ENCODE data around the gene AMIGO3.

Gene AMIGO3

DNA sequence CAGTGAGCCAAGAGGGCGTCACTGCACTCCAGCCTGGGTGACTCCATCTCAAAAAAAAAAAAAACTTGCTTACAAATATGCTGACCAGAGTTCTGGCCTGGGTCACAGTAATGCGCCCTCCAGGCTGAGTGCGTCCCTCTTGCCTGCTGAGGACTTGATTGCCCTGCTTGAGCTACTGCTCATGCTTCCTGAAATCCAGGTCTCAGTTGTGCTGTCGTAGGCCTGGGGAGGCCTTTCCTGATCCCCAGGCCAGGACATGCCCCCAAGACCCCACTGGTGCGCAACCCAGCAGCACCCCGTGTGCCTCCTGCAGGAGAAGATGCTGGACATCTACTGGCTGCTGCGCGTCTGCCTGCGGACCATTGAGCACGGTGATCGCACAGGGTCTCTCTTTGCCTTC is 7.3 kb downstream of the AMIGO3 start:
- TF ChIP-seq, protein P1, sequence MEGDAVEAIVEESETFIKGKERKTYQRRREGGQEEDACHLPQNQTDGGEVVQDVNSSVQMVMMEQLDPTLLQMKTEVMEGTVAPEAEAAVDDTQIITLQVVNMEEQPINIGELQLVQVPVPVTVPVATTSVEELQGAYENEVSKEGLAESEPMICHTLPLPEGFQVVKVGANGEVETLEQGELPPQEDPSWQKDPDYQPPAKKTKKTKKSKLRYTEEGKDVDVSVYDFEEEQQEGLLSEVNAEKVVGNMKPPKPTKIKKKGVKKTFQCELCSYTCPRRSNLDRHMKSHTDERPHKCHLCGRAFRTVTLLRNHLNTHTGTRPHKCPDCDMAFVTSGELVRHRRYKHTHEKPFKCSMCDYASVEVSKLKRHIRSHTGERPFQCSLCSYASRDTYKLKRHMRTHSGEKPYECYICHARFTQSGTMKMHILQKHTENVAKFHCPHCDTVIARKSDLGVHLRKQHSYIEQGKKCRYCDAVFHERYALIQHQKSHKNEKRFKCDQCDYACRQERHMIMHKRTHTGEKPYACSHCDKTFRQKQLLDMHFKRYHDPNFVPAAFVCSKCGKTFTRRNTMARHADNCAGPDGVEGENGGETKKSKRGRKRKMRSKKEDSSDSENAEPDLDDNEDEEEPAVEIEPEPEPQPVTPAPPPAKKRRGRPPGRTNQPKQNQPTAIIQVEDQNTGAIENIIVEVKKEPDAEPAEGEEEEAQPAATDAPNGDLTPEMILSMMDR (conservative IDR thresholded peaks at IDR 0.05; ENCODE audit: low read depth, low read length): no peak

DNA sequence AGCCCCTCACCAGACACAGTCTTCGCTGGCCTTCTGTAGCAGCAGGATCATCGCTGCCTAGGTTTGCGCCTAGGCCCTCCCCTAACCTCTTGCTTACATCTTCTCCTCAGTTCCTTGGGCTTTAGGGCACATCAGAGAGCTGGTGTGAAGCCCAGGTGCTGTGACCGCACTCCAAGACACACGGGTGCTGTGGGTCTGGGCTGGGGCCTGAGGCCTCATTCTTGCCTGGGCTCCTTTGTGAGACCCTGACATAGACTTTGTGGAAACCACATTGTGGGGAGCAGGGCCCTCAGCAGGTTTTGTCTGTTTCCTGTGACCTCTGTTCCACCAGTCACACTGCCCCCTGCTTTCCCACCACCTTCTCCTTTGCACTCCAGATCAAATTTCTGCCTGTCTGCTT is 8.0 kb downstream of the AMIGO3 start:
- DNase-seq (ENCODE audit: low read depth): no peak
- TF ChIP-seq, protein P1 (conservative IDR thresholded peaks at IDR 0.05; ENCODE audit: low read depth, low read length): no peak
- H3K4me3 ChIP-seq (ENCODE audit: low read depth, low read length): no peak overlapping the region

More for the DNA sequence above, 7.3 kb downstream of the AMIGO3 start:
- no peak overlapping the region for H3K4me3 ChIP-seq (ENCODE audit: low read depth, low read length)
- DNase-seq (ENCODE audit: low read depth): no peak

GRCh38 chr3:49709852-49710251 is 9.6 kb downstream of the AMIGO3 start:
- TF ChIP-seq, protein P1 (conservative IDR thresholded peaks at IDR 0.05; ENCODE audit: low read depth, low read length): no peak
- no peak for DNase-seq (ENCODE audit: low read depth)
- H3K4me3 ChIP-seq (ENCODE audit: low read depth, low read length): no peak overlapping the region

- no peak overlapping the region for H3K4me3 ChIP-seq (ENCODE audit: low read depth, low read length)
- TF ChIP-seq, protein P1 (conservative IDR thresholded peaks at IDR 0.05; ENCODE audit: low read depth, low read length): no peak
- DNase-seq (ENCODE audit: low read depth): no peak
These were observed 12.4 kb downstream of the AMIGO3 start for GRCh38 chr3:49707113-49707480.

- DNase-seq (ENCODE audit: low read depth): no peak
- no peak overlapping the region for H3K4me3 ChIP-seq (ENCODE audit: low read depth, low read length)
- TF ChIP-seq, protein P1 (conservative IDR thresholded peaks at IDR 0.05; ENCODE audit: low read depth, low read length): no peak
These were observed 12.9 kb downstream of the AMIGO3 start for GRCh38 chr3:49706456-49707112.

GRCh38 chr3:49705390-49705960 is 14.0 kb downstream of the AMIGO3 start:
- H3K4me3 ChIP-seq (ENCODE audit: low read depth, low read length): no peak overlapping the region
- DNase-seq (ENCODE audit: low read depth): no peak
- TF ChIP-seq, protein P1 (conservative IDR thresholded peaks at IDR 0.05; ENCODE audit: low read depth, low read length): no peak

- TF ChIP-seq, protein P1 (conservative IDR thresholded peaks at IDR 0.05; ENCODE audit: low read depth, low read length): no peak
- H3K4me3 ChIP-seq (ENCODE audit: low read depth, low read length): no peak overlapping the region
- DNase-seq (ENCODE audit: low read depth): no peak
These were observed 14.9 kb downstream of the AMIGO3 start for GRCh38 chr3:49704629-49705028.

Measured in choroid plexus epithelial cell (primary cell).